HG02981 (cell line): ENCODE results near the gene CDH18.
"Not testable (repeated sequence)": the region's sequence is repeated elsewhere in the genome, so short reads cannot be mapped to it uniquely, and the experiment has no call there.

Experiments
- ATAC-seq: cut with Tn5 transposase; IDR thresholded peaks from one replicate; pipeline ENCODE4 v1.9.1; 2021; ENCODE audit warnings: mild to moderate bottlenecking, moderate library complexity; ENCODE audit not compliant: unreplicated experiment

The CDH18 gene

GRCh38 chr5:19865336-19866089 lies 122.5 kb downstream of the CDH18 start:
- no peak for ATAC-seq

DNA sequence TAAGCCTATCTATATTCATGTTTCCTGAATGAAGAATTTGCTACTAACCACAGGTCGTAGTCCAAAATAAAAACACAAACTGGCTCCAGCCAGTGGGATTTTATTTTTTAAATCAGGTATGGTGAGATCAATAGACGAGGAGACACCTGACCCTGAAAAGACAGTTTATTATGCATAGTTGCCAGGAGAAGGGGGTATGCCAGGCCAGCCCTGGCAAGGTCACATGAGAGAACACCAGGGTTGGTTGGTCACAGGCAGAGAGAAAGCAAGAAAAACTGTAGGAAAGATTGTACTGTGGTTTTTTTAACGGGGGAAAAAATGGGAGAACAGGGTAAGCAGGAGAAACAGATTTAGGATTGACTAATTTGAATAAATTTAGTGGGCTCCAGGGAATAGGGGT lies 125.3 kb downstream of the CDH18 start:
- no peak for ATAC-seq

- ATAC-seq = no peak
These were observed 129.0 kb downstream of the CDH18 start for GRCh38 chr5:19859020-19859419.

- ATAC-seq = no peak
These were observed 132.1 kb downstream of the CDH18 start for GRCh38 chr5:19855931-19856330.

DNA sequence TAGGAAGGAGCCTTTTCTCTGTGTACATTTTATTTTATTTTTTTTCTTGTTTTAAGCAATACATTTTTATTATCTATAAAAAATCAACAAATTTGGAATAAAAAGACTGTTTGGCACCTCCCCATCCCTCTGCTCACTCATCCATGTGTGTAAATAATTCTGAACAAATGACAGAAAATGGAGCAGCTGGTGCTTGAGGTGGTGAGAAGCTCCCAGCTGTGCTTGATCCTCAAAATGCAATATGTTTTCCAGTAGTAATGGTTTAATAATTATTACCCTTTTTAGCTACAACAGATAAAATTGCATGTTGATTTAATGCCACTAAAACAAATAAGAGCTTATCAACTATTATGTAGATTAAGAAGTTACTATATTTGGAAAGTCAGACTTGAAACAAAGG lies 132.5 kb downstream of the CDH18 start:
- no peak for ATAC-seq

DNA sequence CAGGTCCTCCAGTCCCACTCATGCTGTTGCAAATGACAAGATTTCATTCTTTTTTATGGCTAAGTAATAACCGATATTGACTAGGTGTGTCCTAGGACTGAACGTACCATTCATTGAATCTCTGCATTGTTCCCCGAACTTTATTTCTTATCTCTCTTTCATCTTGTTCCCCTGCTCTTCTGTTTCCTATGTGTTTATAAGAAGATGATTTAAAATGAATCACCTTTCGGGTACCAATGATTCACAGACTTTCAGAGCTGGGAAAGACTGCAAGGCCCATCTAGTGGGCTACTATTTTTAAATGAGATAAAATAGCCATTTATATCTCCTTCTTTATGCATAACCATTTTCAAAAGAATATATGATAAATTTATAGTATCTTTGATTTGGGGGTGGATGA lies 133.0 kb downstream of the CDH18 start:
- ATAC-seq = no peak

GRCh38 chr5:19853616-19854240 lies 134.3 kb downstream of the CDH18 start:
- ATAC-seq = no peak

GRCh38 chr5:19837536-19838174 lies 150.3 kb downstream of the CDH18 start:
- ATAC-seq = no peak

- no peak for ATAC-seq
These were observed 152.6 kb downstream of the CDH18 start for GRCh38 chr5:19835442-19835841.

DNA sequence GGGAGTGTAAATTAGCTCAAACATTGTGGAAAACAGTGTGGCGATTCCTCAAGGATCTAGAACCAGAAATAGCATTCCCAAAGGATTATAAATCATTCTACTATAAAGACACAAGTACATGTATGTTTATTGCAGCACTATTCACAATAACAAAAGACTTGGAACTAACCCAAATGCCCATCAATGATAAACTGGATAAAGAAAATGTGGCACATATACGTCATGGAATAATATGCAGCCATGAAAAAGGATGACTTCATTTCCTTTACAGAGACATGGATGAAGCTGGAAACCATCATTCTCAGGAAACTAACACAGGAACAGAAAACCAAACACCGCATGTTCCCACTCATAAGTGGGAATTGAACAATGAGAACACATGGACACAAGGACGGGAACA lies 175.3 kb downstream of the CDH18 start:
- not testable (repeated sequence) for ATAC-seq

- ATAC-seq = no peak
These were observed 181.2 kb downstream of the CDH18 start for GRCh38 chr5:19806756-19807155.

- no peak for ATAC-seq
These were observed 185.3 kb downstream of the CDH18 start for GRCh38 chr5:19802686-19803085.

DNA sequence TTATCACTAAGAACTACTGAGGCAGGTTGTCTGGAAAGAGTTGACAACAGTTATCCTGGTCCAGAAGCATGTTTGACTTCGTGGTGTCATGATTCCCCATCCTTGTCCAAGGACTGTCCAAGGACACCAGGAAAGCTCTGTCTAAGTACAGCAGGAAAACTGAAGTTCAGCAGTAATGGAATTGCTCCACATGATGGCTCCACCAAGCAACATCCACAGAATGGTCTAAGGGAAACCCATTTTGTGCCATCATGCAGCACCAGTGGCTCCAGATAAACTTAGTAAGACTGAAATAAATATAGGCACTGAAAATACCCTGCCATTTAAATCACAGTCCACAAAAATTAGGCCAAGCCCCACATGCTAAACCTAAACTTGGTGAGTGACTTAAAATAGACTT lies 192.8 kb downstream of the CDH18 start:
- ATAC-seq = no peak

DNA sequence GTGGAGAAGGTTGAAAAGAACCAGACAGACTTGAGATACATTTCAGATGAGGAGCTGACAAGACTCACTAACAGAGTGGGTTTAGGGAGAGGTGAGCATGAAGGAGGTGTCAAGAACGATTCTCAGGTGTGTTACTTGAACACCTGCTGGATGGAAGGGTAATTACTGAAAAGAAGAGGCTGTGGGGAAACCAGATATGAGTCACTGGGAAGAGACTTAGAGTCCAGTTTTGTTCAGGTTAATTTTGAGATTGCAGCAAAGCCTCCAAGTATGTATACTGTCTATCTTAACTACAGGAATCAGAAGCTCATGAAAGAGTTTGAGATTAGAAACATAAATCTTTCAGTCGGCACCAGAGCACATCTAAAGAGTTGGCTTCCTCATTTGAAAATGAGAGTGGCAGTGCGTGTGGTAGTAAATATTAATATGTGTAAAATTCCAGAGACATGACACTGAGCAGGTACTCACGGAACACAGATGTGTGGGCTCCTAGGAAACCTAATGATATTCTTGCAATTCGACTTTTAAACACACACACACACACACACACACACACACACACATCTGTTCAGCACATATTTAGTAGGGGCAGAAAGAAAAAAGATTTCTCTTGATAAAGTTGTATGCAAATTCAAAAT lies 197.1 kb downstream of the CDH18 start:
- no peak for ATAC-seq

GRCh38 chr5:19782566-19782965 lies 205.4 kb downstream of the CDH18 start:
- ATAC-seq = no peak

DNA sequence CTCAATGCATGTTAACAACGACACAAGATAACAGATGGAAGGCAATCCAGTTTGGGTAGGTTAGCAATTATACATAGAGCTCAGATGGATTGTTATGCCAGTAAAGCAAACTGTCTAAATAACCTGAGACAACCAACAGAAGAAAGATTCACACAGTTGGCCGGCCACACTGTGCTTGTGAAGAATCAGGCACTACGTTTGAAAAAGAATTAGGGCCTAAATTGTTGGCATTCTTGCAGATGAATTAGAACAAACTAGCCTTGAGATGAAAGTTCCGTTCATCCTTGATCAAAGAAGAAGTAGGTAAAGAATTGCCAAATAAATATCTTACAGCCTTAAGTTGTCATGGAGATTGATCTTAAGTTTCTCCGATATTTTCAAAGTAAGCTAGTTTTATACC lies 210.6 kb downstream of the CDH18 start:
- no peak for ATAC-seq

GRCh38 chr5:19776886-19777285 lies 211.1 kb downstream of the CDH18 start:
- ATAC-seq = not testable (repeated sequence)

GRCh38 chr5:19771174-19771835 lies 216.7 kb downstream of the CDH18 start:
- no peak for ATAC-seq

DNA sequence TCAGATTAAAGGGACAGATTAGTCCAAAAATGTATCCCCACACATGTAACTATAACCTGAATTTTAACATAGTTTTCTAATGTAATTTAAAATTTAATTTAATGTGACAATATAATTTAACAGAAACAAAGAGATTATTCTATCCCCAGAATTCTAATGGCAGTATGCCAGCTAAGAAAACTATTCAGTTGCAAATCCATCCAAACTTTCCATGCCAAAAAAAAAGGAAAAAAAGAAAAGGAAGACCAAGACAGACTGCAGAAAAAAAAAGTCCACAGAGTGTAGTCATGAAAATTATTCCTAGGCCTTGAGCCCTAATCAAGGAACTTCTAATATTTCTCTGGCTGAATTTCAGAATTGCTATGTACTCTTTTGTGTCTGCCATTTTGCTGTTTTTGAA lies 217.6 kb downstream of the CDH18 start:
- no peak for ATAC-seq

- ATAC-seq = no peak
These were observed 220.0 kb downstream of the CDH18 start for GRCh38 chr5:19767987-19768386.

DNA sequence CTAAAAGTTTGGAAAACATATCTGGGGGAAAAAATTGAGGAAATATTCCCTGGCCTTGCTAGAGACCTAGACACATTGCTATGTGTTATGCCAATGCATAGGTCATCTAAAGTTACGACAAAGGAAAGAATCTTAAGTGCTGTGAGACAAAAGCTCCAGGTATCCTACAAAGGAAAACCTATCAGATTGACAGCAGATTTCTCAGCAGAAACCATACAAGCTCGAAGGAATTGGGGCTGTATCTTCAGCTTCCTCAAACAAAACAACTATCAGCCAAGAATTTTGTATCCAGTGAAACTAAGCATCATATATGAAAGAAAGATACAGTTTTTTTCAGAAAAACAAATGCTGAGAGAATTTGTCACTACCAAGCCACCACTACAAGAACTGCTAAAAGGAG lies 234.4 kb downstream of the CDH18 start:
- no peak for ATAC-seq
